HepG2 (cell line): ENCODE results near the gene LEMD1. TPM values are rescaled to one million over a fixed set of nuclear protein-coding genes. Genes with fewer than 3 reads are reported as not detected.

Experiments used
- KAT7 ChIP-seq: IDR thresholded peaks from 2 replicates; pipeline ENCODE4 v1.6.1; 2018; ENCODE audit warnings: borderline replicate concordance, missing compliant biosample characterization
- KDM5B ChIP-seq: sonication (generic); formaldehyde crosslinking; IDR thresholded peaks from 2 replicates; pipeline ENCODE4 v1.4.0; 2020; ENCODE audit warnings: missing genetic modification reagents, mild to moderate bottlenecking, borderline replicate concordance
- RBFOX2 ChIP-seq: fragments of 200-400 bp; formaldehyde crosslinking; IDR thresholded peaks from 2 replicates; pipeline ENCODE4 v1.6.1; 2017; ENCODE audit warnings: low read depth, mild to moderate bottlenecking, low read length
- SIN3A ChIP-seq: IDR thresholded peaks from 2 replicates; pipeline ENCODE4 v1.6.1; 2011; ENCODE audit warnings: low read depth, mild to moderate bottlenecking, control low read depth, low read length, borderline replicate concordance
- SRSF4 ChIP-seq: fragments of 200-400 bp; formaldehyde crosslinking; IDR thresholded peaks from one replicate; pipeline ENCODE4 v1.6.1; 2018; ENCODE audit warnings: mild to moderate bottlenecking, low read depth, low read length, moderate library complexity; ENCODE audit not compliant: poor library complexity, severe bottlenecking
- TAF15 ChIP-seq: fragments of 200-400 bp; formaldehyde crosslinking; IDR thresholded peaks from one replicate; pipeline ENCODE4 v1.6.1; 2018; ENCODE audit warnings: mild to moderate bottlenecking, low read depth, low read length; ENCODE audit not compliant: poor library complexity, severe bottlenecking
- TBX2 ChIP-seq: sonication (generic); formaldehyde crosslinking; IDR thresholded peaks from 2 replicates; pipeline ENCODE4 v1.5.0; 2020; ENCODE audit warnings: missing genetic modification reagents, mild to moderate bottlenecking, borderline replicate concordance
- ZFP90 ChIP-seq: sonication (generic); formaldehyde crosslinking; IDR thresholded peaks from 2 replicates; pipeline ENCODE4 v1.8.0; 2022; ENCODE audit warnings: missing genetic modification reagents, mild to moderate bottlenecking, inconsistent platforms, borderline replicate concordance
- ZNF431 ChIP-seq: sonication (generic); formaldehyde crosslinking; IDR thresholded peaks from 2 replicates; pipeline ENCODE4 v1.9.0; 2022; ENCODE audit warnings: missing genetic modification reagents, low read depth, mild to moderate bottlenecking, borderline replicate concordance
- ZNF616 ChIP-seq: sonication (generic); formaldehyde crosslinking; IDR thresholded peaks from 2 replicates; pipeline ENCODE4 v1.5.0; 2020; ENCODE audit warnings: low read depth, mild to moderate bottlenecking, missing genetic modification reagents
- ZNF749 ChIP-seq: sonication (generic); formaldehyde crosslinking; IDR thresholded peaks from 2 replicates; pipeline ENCODE4 v1.8.0; 2022; ENCODE audit warnings: mild to moderate bottlenecking, missing genetic modification reagents, moderate library complexity, borderline replicate concordance
- polyA plus RNA-seq, 8 experiments: library from polyadenylated mRNA; depleted of rRNA in 3 of 8; stranded (reverse) in 7 of 8; unstranded in 1 of 8; fragments of >200 nt; fragmentation: Illumina TruSeq in 4 of 8; extraction: Trizol in 4 of 8; gene quantifications; 2 replicates each; pipeline versions ENCODE4 v1.2.1 to v1.2.3, GENCODE V29; 2011 to 2016; ENCODE audit warnings: low read depth in 4 of 8, missing spikeins in 1 of 8, mixed read lengths in 1 of 8; ENCODE audit not compliant: insufficient read depth in 1 of 8
- total RNA-seq, 5 experiments: library from RNA; depleted of rRNA; stranded (reverse); fragments of >200 nt; fragmentation: Illumina TruSeq; extraction: Trizol; gene quantifications; 2 replicates each; pipeline ENCODE4 v1.2.3, GENCODE V29; 2016; ENCODE audit warnings: low read depth in 1 of 5
- TF ChIP-seq, protein P1 (sequence below): sonication (generic); formaldehyde crosslinking; IDR thresholded peaks from 2 replicates; pipeline ENCODE4 v1.8.0; 2022; ENCODE audit warnings: missing genetic modification reagents, mild to moderate bottlenecking, borderline replicate concordance
- TF ChIP-seq, protein P2 (sequence below), 2 experiments: sonication (generic) in 1 of 2; formaldehyde crosslinking in 1 of 2; IDR thresholded peaks; 2 replicates each; pipeline versions ENCODE4 v1.4.0 to v1.6.1; 2018 to 2020; ENCODE audit warnings: missing genetic modification reagents in 2 of 2, borderline replicate concordance in 1 of 2, low read depth in 1 of 2, mild to moderate bottlenecking in 1 of 2, missing biosample characterization in 1 of 2
- TF ChIP-seq, protein P3 (sequence below): sonication (generic); formaldehyde crosslinking; IDR thresholded peaks from 2 replicates; pipeline ENCODE4 v1.4.0; 2020; ENCODE audit warnings: mild to moderate bottlenecking, missing genetic modification reagents
- TF ChIP-seq, protein P4 (sequence below): sonication (generic); formaldehyde crosslinking; IDR thresholded peaks from 2 replicates; pipeline ENCODE4 v1.5.0; 2020; ENCODE audit warnings: mild to moderate bottlenecking, missing genetic modification reagents, borderline replicate concordance

LEMD1 gene
- total and polyA plus RNA-seq, 2 of the 13 experiments (the other 11 are each of a cell fraction or from before 2014, with no cell fraction given), result 1.4 to 2.3 TPM

DNA sequence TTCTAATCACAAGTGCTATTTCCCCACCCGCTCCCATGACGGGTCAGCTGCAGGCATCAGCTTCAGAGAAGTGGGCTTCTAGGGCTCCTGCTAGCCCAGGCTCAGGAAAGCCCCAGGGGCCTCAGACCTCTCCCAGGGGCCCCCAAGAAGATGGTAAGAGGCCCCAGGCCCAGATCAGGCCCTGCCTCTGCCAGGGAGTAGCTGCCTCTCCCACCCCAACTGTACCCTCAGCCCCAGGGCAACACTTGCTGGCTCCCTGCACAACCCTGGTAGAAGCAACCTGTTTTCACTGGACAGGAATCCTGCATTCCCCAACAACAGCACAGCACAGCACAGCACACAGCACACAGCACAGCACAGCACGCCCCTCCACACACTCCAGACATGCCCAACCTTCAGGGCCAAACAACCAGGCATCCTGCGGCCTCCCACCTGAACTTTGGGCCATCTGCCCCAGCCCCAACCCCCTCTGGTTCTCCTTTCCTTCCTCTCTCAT is 27.4 kb upstream of the LEMD1 start (continued):
- TF ChIP-seq, protein P1, sequence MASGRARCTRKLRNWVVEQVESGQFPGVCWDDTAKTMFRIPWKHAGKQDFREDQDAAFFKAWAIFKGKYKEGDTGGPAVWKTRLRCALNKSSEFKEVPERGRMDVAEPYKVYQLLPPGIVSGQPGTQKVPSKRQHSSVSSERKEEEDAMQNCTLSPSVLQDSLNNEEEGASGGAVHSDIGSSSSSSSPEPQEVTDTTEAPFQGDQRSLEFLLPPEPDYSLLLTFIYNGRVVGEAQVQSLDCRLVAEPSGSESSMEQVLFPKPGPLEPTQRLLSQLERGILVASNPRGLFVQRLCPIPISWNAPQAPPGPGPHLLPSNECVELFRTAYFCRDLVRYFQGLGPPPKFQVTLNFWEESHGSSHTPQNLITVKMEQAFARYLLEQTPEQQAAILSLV (CRISPR knock-in tag), result 0 out of 2 replicates have a peak, but pooled peaks have one; percentile 36
- TF ChIP-seq, protein P2, sequence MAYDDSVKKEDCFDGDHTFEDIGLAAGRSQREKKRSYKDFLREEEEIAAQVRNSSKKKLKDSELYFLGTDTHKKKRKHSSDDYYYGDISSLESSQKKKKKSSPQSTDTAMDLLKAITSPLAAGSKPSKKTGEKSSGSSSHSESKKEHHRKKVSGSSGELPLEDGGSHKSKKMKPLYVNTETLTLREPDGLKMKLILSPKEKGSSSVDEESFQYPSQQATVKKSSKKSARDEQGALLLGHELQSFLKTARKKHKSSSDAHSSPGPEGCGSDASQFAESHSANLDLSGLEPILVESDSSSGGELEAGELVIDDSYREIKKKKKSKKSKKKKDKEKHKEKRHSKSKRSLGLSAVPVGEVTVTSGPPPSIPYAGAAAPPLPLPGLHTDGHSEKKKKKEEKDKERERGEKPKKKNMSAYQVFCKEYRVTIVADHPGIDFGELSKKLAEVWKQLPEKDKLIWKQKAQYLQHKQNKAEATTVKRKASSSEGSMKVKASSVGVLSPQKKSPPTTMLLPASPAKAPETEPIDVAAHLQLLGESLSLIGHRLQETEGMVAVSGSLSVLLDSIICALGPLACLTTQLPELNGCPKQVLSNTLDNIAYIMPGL (CRISPR knock-in tag; IDR thresholded peaks at IDR 0.05; ENCODE audit: borderline replicate concordance in 1 of 2, low read depth in 1 of 2), result 0 out of 4 replicates have a peak, but pooled peaks of 1 of the 2 experiments have one; percentile 11
- TF ChIP-seq RBFOX2 (peak; percentile 62), KAT7 (CRISPR knock-in tag) (no peak; the same call in 1 of the 2 replicates), ZNF616 (CRISPR knock-in tag) (peak; percentile 63; the same call in 1 of the 2 replicates), TAF15 (peak; percentile 58), TBX2 (CRISPR knock-in tag) (0 out of 2 replicates have a peak, but pooled peaks have one; percentile 43), ZNF749 (CRISPR knock-in tag) (no peak), SRSF4 (no peak), ZNF431 (CRISPR knock-in tag) (no peak), KDM5B (CRISPR knock-in tag) (no peak), ZFP90 (CRISPR knock-in tag) (0 out of 2 replicates have a peak, but pooled peaks have one; percentile 28), SIN3A (peak; percentile 22; the same call in 1 of the 2 replicates)
- TF ChIP-seq, protein P3, sequence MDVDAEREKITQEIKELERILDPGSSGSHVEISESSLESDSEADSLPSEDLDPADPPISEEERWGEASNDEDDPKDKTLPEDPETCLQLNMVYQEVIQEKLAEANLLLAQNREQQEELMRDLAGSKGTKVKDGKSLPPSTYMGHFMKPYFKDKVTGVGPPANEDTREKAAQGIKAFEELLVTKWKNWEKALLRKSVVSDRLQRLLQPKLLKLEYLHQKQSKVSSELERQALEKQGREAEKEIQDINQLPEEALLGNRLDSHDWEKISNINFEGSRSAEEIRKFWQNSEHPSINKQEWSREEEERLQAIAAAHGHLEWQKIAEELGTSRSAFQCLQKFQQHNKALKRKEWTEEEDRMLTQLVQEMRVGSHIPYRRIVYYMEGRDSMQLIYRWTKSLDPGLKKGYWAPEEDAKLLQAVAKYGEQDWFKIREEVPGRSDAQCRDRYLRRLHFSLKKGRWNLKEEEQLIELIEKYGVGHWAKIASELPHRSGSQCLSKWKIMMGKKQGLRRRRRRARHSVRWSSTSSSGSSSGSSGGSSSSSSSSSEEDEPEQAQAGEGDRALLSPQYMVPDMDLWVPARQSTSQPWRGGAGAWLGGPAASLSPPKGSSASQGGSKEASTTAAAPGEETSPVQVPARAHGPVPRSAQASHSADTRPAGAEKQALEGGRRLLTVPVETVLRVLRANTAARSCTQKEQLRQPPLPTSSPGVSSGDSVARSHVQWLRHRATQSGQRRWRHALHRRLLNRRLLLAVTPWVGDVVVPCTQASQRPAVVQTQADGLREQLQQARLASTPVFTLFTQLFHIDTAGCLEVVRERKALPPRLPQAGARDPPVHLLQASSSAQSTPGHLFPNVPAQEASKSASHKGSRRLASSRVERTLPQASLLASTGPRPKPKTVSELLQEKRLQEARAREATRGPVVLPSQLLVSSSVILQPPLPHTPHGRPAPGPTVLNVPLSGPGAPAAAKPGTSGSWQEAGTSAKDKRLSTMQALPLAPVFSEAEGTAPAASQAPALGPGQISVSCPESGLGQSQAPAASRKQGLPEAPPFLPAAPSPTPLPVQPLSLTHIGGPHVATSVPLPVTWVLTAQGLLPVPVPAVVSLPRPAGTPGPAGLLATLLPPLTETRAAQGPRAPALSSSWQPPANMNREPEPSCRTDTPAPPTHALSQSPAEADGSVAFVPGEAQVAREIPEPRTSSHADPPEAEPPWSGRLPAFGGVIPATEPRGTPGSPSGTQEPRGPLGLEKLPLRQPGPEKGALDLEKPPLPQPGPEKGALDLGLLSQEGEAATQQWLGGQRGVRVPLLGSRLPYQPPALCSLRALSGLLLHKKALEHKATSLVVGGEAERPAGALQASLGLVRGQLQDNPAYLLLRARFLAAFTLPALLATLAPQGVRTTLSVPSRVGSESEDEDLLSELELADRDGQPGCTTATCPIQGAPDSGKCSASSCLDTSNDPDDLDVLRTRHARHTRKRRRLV (CRISPR knock-in tag), result 0 out of 2 replicates have a peak, but pooled peaks have one; percentile 9
- TF ChIP-seq, protein P4, sequence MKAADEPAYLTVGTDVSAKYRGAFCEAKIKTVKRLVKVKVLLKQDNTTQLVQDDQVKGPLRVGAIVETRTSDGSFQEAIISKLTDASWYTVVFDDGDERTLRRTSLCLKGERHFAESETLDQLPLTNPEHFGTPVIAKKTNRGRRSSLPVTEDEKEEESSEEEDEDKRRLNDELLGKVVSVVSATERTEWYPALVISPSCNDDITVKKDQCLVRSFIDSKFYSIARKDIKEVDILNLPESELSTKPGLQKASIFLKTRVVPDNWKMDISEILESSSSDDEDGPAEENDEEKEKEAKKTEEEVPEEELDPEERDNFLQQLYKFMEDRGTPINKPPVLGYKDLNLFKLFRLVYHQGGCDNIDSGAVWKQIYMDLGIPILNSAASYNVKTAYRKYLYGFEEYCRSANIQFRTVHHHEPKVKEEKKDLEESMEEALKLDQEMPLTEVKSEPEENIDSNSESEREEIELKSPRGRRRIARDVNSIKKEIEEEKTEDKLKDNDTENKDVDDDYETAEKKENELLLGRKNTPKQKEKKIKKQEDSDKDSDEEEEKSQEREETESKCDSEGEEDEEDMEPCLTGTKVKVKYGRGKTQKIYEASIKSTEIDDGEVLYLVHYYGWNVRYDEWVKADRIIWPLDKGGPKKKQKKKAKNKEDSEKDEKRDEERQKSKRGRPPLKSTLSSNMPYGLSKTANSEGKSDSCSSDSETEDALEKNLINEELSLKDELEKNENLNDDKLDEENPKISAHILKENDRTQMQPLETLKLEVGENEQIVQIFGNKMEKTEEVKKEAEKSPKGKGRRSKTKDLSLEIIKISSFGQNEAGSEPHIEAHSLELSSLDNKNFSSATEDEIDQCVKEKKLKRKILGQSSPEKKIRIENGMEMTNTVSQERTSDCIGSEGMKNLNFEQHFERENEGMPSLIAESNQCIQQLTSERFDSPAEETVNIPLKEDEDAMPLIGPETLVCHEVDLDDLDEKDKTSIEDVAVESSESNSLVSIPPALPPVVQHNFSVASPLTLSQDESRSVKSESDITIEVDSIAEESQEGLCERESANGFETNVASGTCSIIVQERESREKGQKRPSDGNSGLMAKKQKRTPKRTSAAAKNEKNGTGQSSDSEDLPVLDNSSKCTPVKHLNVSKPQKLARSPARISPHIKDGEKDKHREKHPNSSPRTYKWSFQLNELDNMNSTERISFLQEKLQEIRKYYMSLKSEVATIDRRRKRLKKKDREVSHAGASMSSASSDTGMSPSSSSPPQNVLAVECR (CRISPR knock-in tag), result 0 out of 2 replicates have a peak, but pooled peaks have one; percentile 18
